LNCaP clone FGC (cell line): Measurements from ENCODE around the gene USP36.

Experiments used
- DNase-seq: peaks from one replicate; pipeline ENCODE4 v3.0.0-alpha.2; 2011; ENCODE audit warnings: low read depth
- H3K4me3 ChIP-seq: 2 replicates; pipeline ENCODE4 v1.5.1; 2011; ENCODE audit warnings: mild to moderate bottlenecking, low read depth, low read length, control low read depth
- TF ChIP-seq, protein P1 (sequence below): IDR thresholded peaks from 2 replicates; pipeline ENCODE4 v1.5.1; 2012; ENCODE audit warnings: mild to moderate bottlenecking; ENCODE audit not compliant: control insufficient read depth, insufficient read depth; ENCODE audit errors: extremely low read depth

USP36 gene

DNA sequence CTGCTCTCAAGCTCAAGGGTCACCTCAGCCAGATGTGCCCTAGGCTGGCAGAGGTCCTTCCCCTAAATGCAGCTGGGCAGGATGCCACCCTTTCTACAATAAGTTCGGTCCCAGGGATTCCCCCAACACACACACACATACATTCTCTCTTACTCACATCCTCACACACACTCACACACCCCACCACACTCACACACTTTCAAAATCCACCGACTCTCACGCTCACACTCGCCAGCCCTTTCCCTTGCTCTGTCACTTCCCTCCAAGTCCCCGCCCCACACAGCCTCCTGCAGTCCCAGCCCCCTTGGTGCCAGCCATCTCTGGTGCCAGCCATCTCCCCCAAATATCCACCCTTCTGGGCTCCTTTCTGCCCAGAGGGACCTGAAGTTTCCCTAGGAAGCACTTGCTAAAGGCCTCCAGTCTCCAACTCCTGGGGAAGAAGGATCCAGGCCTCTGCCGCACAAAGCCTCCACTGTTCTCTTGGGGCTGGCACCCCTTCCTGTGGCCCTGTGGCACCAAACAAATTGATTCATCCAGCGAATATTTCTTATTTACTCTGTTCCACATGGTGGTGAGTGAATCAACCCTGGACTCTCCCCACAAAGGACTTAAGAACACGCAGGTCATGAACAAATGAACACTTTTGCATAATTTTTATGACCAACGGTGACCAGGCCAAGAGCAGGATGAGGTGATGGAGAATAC, 3.8 kb upstream of the USP36 start:
- DNase-seq: no peak
- TF ChIP-seq, protein P1, sequence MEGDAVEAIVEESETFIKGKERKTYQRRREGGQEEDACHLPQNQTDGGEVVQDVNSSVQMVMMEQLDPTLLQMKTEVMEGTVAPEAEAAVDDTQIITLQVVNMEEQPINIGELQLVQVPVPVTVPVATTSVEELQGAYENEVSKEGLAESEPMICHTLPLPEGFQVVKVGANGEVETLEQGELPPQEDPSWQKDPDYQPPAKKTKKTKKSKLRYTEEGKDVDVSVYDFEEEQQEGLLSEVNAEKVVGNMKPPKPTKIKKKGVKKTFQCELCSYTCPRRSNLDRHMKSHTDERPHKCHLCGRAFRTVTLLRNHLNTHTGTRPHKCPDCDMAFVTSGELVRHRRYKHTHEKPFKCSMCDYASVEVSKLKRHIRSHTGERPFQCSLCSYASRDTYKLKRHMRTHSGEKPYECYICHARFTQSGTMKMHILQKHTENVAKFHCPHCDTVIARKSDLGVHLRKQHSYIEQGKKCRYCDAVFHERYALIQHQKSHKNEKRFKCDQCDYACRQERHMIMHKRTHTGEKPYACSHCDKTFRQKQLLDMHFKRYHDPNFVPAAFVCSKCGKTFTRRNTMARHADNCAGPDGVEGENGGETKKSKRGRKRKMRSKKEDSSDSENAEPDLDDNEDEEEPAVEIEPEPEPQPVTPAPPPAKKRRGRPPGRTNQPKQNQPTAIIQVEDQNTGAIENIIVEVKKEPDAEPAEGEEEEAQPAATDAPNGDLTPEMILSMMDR: no peak
- H3K4me3 ChIP-seq: no peak overlapping the region

DNA sequence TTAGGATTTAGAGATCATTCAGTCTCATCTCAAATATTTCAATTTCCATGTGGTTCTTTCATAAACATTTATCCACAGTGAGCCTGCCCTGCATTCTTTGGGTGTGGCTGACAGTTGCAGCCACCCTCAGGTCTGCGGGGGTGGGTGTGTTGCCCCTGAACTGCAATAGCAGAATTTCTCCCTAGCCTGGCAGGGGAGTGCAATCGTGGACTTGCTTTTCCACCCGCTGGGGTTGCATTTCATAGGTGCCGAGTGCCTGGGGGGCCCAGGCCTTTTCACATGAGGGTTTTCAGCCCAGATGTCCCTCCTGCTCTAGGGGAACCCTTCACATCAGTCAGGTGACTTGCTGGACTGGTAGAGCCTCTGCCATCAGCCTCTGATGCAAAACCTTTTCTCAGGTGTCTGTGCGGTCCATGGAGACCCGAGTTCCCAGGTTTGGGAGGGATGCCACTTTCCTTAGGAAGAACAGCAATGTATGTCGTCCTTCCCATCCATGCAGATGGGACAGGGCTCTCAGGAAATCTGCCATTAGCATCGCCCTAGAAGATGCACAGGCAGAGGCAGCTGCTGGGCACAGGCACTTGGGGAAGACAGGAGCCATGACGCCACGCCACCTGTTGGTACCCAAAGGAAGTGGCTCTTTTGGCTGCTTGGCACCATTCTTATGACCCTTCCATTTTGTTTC, 2.4 kb upstream of the USP36 start:
- no peak for DNase-seq
- H3K4me3 ChIP-seq: no peak overlapping the region
- TF ChIP-seq, protein P1: peak; percentile 52

DNA sequence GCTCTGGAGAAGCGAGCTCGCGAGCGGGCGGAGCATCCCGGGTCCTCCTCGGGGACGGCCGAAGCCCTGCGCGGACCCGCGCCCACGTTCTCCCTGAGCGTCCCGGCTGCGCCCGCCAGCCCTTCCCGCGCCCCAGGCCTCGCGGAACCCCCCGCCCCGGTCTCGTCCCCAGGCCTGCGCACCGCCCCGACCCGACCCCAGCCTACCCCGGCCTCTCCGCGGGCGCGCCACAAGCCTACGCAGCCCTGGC, 159 bp downstream of the USP36 start:
- TF ChIP-seq, protein P1: no peak
- DNase-seq: no peak
- peak overlapping the region; percentile 84 for H3K4me3 ChIP-seq

DNA sequence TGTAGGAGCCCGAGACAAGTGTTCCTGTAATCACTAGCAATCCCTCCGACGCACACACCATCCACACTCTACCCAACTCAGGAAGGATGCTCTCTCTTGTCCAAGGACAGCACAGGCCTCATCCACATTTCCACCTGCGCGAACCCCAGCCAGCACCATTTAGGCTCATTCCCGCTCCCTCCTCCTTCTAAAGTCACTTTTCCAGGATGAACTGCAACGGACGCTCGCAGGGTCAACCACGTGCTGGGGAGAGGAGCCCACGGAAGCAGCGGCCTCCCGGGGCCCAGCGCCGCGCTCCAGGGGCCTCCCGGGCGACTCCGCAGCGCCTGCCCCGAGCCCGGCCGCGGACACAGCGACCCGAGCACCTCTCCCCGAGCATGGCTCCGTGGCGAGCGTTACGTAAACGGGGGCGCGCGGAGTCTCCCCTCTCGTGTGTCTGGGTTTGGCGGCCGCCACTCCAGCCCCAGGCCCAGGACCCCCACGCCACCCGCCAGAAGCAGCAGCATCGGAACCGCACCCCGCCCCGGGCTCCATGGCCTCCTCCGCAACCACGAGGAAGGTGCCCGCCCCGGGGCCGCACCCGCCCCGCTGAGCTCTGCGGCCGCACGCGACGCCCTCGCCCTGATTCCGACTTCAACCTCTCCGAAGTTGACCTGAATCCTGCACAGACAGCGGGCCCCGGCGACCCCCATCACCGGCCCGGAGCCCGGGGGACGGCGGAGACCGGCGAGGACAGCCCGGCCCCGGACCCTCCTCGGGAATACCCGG, 668 bp downstream of the USP36 start:
- H3K4me3 ChIP-seq: peak overlapping the region; percentile 84
- TF ChIP-seq, protein P1: no peak
- no peak for DNase-seq

DNA sequence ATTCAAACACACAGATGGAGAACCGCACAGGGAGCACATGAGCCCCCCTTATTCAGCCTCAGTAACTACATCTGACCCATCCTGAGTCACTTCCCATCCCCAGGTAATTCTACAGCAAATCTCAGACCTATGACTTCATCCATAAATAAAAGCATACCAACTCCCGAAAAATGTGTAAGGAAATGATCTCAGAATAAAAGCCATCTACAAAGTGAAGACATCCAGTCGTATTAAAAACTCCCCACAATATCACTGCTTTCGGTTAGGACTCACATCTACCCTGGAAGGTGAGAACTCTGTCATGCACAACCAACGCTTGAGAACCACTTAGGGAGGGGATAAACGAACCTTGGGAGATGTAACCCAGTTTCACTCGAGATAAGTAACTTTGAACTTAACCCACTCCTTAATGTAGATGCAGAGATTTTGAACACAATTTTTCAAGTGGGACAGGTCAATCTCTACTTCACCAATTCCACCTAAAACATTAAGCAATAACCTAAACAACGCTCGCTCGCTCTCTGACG, 1.3 kb downstream of the USP36 start:
- DNase-seq: no peak
- TF ChIP-seq, protein P1: no peak

DNA sequence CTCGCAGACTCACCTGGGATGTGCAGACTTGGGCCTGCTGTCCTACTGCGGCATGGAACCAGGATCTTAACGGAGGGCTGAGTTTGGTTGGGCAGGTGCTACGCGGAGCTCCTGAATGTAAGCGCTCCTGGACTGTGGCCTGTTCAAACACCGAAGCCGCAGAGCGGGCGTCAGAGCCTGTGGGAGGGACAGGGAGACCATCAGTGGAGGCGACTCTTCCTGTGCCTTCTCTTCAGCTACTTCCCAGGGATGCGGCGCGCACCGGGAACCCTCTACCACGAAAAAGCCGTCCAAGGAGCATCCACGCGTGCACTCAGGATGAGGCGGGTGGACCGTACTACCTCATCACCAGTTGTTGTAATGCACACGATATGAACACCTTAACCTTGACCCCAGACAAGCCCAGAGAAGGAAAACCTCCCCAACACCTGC, 2.0 kb downstream of the USP36 start:
- TF ChIP-seq, protein P1: no peak
- peak overlapping the region; percentile 84 for H3K4me3 ChIP-seq
- peak; percentile 78 for DNase-seq

More for the DNA sequence above, 1.3 kb downstream of the USP36 start:
- H3K4me3 ChIP-seq: peak overlapping the region; percentile 84
